GM18907 (cell line): ENCODE measurements around the gene TIMELESS.
"Not testable (repeated sequence)": the region's sequence is repeated elsewhere in the genome, so short reads cannot be mapped to it uniquely, and the experiment has no call there.

ENCODE experiments used
- ATAC-seq: cut with Tn5 transposase; IDR thresholded peaks from one replicate; pipeline ENCODE4 v1.9.1; 2021; ENCODE audit warnings: mild to moderate bottlenecking, moderate library complexity; ENCODE audit not compliant: unreplicated experiment

The TIMELESS gene

GRCh38 chr12:56410768-56411167 lies 38.5 kb downstream of the TIMELESS start:
- no peak for ATAC-seq

- ATAC-seq = no peak
These were observed 40.3 kb downstream of the TIMELESS start for GRCh38 chr12:56408799-56409417.

- ATAC-seq = not testable (repeated sequence)
These were observed 45.0 kb downstream of the TIMELESS start for GRCh38 chr12:56404227-56404626.

- ATAC-seq = not testable (repeated sequence)
These were observed 47.6 kb downstream of the TIMELESS start for GRCh38 chr12:56401612-56402011.

GRCh38 chr12:56401125-56401524 lies 48.1 kb downstream of the TIMELESS start:
- ATAC-seq = not testable (repeated sequence)

- ATAC-seq = not testable (repeated sequence)
These were observed 49.8 kb downstream of the TIMELESS start for GRCh38 chr12:56399466-56399865.

- ATAC-seq = no peak
These were observed 50.9 kb downstream of the TIMELESS start for GRCh38 chr12:56398324-56398723.

- ATAC-seq = no peak
These were observed 56.9 kb downstream of the TIMELESS start for GRCh38 chr12:56392331-56392730.

GRCh38 chr12:56391721-56392120 lies 57.5 kb downstream of the TIMELESS start:
- no peak for ATAC-seq

GRCh38 chr12:56389412-56389811 lies 59.8 kb downstream of the TIMELESS start:
- ATAC-seq = no peak

- ATAC-seq = no peak
These were observed 62.0 kb downstream of the TIMELESS start for GRCh38 chr12:56387152-56387736.

GRCh38 chr12:56385873-56386272 lies 63.4 kb downstream of the TIMELESS start:
- ATAC-seq = no peak

GRCh38 chr12:56382611-56383010 lies 66.6 kb downstream of the TIMELESS start:
- no peak for ATAC-seq

GRCh38 chr12:56377989-56378316 lies 71.3 kb downstream of the TIMELESS start:
- ATAC-seq = no peak

GRCh38 chr12:56377310-56377988 lies 71.8 kb downstream of the TIMELESS start:
- ATAC-seq = no peak

GRCh38 chr12:56375598-56376434 lies 73.4 kb downstream of the TIMELESS start:
- ATAC-seq = peak; percentile 78

GRCh38 chr12:56374726-56375597 lies 74.3 kb downstream of the TIMELESS start:
- peak; percentile 33 for ATAC-seq

GRCh38 chr12:56373515-56373914 lies 75.7 kb downstream of the TIMELESS start:
- ATAC-seq = no peak

GRCh38 chr12:56366948-56367347 lies 82.3 kb downstream of the TIMELESS start:
- no peak for ATAC-seq
